HG03103 (cell line): ENCODE results near the gene SULT1E1.
"Not testable (repeated sequence)": the region's sequence is repeated elsewhere in the genome, so short reads cannot be mapped to it uniquely, and the experiment has no call there.

ENCODE experiments used
- ATAC-seq: cut with Tn5 transposase; IDR thresholded peaks from one replicate; pipeline ENCODE4 v1.9.1; 2021; ENCODE audit warnings: low read depth; ENCODE audit not compliant: unreplicated experiment

The SULT1E1 gene

GRCh38 chr4:69848028-69848427, 11.9 kb downstream of the SULT1E1 start:
- ATAC-seq = no peak

- ATAC-seq = no peak
Measured at GRCh38 chr4:69843932-69844331, 16.0 kb downstream of the SULT1E1 start.

DNA sequence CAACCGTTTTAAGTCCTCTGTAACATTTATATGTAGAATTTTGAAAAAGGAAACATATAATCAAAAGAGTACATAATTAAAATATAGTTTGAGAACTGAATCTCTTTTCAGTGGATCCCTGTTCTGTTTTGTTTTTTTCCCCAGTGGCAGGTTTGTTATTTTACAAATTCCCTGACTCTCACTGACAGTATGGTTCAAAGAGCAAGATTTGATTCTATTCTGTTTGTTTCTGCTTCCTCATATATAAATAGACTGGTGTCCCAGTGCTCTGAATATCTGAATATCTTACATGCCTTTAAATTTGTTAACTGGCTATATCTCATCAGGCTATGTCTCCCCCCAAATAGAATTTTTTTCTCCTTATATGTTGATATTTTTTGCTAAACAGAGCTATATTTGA, 16.6 kb downstream of the SULT1E1 start:
- ATAC-seq = no peak

GRCh38 chr4:69838977-69839376, 21.0 kb downstream of the SULT1E1 start:
- ATAC-seq = no peak

DNA sequence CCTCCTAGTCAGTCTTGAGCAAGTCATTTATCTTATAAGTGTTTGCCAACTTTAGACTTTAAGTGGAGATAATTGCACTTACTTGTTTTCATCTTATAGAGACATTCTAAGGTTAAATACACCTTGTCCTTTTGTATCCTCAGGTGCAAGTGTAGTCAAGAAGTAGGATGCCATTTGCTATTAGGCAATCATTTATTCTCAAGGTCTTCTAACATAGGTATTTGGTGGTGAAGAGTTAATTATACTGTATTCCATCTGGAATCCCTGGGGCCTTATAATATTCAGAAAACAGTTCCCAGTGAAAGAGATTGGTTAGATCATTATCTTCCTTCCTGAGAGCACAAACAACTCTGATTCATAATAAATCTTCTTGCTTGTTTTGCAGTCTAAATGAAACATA, 23.7 kb downstream of the SULT1E1 start:
- no peak for ATAC-seq

- ATAC-seq = no peak
Measured at GRCh38 chr4:69835766-69836165, 24.2 kb downstream of the SULT1E1 start.

- no peak for ATAC-seq
Measured at GRCh38 chr4:69833251-69833650, 26.7 kb downstream of the SULT1E1 start.

- ATAC-seq = no peak
Measured at GRCh38 chr4:69832326-69833030, 27.5 kb downstream of the SULT1E1 start.

DNA sequence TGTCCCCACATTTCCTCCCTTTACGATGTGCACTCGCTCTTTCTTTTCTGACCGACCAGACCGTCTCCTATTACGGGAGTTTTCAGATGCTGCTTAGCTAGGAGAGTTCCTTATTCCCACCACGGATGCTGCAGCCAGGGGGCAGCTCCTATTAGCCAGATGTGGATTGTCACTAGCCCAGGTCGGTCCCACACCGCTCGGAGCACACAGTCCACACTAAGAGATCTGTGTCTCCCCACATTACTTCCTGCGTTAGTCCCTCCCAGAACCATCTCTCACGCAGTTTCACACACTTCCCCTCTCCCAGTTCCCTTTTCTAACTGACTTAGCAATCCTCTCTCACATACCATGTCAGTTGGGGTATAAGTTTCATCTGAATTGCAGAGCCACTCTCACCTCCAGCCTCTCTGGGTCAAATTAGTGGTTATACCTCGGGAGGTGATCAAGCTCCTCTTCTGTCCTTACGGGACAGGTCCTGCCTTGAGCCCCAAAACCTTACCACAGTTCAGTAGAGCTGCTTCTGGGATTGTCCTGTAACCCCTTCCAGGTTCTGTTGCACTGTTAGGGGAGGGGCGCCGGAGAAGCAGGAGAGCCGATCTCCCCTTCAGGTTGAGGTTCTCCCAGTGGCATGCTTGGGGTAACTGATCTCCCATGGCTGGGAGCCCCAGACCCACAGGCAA, 28.2 kb downstream of the SULT1E1 start:
- peak; percentile 44 for ATAC-seq

- ATAC-seq = no peak
Measured at GRCh38 chr4:69831270-69831627, 28.7 kb downstream of the SULT1E1 start.

DNA sequence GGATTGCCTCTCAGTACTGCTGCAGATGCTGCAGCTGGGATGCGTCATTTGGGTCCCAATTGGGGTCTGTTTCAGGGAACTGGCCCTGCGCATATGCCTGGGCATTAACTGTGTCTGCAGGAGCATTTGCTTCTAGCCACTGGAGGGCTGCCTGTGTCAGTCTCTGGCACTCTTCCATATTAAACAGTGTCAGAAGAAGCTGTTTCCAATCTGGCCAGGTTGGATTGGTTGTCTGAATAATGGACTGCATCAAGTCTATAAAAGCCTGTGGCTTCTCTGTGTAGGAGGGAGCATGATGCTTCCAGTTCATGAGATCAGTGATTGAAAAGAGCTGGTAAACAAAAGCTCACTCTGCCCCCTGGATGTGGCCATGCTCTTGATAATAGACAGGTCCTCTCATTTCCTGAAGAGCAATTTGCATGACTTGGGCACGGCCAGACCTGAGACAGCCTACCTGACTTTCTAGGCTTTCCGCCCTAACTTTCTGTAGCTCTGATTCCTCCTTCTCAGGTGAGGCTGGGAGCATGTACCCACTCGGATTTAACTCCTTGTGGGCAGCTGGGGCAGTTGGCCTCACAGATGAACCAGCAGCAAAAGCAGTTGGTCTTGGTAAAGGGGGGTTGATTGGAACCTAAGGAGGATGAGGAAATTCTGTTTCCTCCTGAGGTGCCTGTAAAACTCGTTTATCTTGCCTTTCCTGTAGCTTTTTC, 29.2 kb downstream of the SULT1E1 start:
- ATAC-seq = no peak

GRCh38 chr4:69830192-69830559, 29.8 kb downstream of the SULT1E1 start:
- no peak for ATAC-seq

GRCh38 chr4:69829678-69830077, 30.3 kb downstream of the SULT1E1 start:
- no peak for ATAC-seq

- no peak for ATAC-seq
Measured at GRCh38 chr4:69828828-69829227, 31.1 kb downstream of the SULT1E1 start.

DNA sequence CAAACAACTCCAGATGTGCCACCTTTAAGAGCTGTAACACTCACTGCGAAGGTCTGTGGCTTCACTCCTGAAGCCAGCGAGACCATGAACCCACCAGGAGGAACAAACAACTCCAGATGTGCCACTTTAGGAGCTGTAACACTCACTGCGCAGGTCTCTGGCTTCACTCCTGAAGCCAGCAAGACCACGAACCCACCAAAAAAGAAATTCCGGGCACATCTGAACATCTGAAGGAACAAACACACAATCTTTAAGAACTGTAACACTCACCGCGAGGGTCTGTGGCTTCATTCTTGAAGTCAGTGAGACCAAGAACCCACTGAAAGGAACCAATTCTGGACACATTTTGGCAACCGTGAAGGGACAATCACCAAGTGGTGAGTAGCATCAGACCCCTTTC, 34.9 kb downstream of the SULT1E1 start:
- ATAC-seq = not testable (repeated sequence)

- peak; percentile 82 for ATAC-seq
Measured at GRCh38 chr4:69823481-69824186, 36.3 kb downstream of the SULT1E1 start.

DNA sequence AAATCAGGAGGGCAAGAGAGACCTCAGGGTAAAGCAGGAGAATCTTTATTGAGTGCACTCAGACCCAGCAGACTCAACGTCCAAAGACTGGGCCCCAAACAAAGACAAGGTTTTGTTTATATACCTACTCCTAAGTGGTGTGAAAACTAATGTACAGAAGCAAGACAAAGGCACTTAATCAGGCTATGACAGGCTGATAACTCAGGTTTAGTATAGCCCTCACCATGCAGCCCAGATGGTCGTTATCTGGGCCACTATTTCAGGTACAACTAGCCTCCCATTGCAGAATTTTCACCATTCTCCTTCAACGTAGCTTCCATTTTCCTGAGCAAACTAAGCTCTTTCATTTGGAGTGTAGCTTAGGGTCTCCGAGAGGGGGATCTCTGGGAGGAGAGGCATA, 36.9 kb downstream of the SULT1E1 start:
- ATAC-seq = no peak

DNA sequence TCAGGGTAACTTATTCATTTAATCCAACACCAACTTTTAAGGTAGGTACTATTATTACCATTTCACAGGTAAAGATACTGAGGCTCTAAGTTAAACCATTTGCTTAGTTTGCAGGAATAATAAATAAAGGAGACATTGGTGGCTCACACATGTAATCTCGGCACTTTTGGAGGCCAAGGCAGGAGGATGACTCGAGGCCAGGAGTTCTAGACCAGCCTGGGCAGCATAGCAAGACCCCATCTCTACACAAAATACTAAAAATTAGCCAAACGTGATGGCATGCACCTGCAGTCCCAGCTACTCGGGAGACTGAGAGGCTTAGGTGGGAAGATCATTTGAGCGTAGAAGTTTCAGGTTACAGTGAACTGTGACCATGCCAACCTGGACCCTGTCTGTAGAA, 37.7 kb downstream of the SULT1E1 start:
- no peak for ATAC-seq

GRCh38 chr4:69818060-69818639, 41.8 kb downstream of the SULT1E1 start:
- no peak for ATAC-seq

GRCh38 chr4:69816236-69816635, 43.7 kb downstream of the SULT1E1 start:
- no peak for ATAC-seq

GRCh38 chr4:69813628-69814027, 46.3 kb downstream of the SULT1E1 start:
- ATAC-seq = no peak
